Measurements from ENCODE around the gene USH2A.

DNA sequence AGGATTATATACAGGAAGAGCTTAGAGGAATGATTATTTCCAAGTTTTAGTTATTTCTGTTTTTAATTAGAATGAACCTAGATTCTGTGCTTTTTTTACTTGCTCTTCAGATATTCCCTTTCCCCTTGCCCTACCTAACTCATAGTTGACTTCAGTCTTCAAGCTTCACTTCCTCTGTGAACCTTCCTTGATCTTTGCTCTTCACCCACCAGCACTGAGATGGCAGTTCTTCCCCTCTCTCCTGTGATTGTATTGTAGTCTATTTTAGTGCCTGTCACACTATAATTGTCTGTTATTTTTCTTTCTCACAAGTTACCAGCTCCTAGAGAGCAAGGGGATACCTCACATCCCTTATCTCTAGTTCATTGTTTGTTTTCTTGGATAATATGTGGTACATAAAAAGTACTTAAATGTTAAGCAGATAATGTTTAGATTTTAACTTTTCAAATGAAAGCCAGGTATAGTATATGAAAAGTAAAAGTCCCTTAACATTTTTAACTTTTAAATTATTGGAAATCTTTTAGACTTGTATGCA, 822.9 kb downstream of the USH2A start:
- TF ChIP-seq EZH2 (IDR thresholded peaks at IDR 0.05; ENCODE audit: insufficient read depth, poor library complexity, severe bottlenecking) (no peak), EZH2phosphoT487 (IDR thresholded peaks at IDR 0.05; ENCODE audit: insufficient read depth, low read depth) (no peak)

Data from GM23248 (cell line).